ENCODE data around the gene USP12. TPM values are rescaled to one million over a fixed set of nuclear protein-coding genes. Genes with fewer than 3 reads are reported as not detected.
"Not testable (repeated sequence)": the region's sequence is repeated elsewhere in the genome, so short reads cannot be mapped to it uniquely, and the experiment has no call there.

Gene USP12
- total RNA-seq, 1 donor from 2014 or later, result 62.0 TPM

- DNase-seq (ENCODE audit: low spot score in 2 of 2) (no peak), FAIRE-seq (no peak)
Observed at GRCh38 chr13:27126859-27127258, 44.8 kb downstream of the USP12 start.

- DNase-seq (ENCODE audit: low spot score in 2 of 2) (no peak), FAIRE-seq (no peak)
Observed at GRCh38 chr13:27125357-27126282, 46.0 kb downstream of the USP12 start.

GRCh38 chr13:27124571-27124970 is 47.0 kb downstream of the USP12 start:
- DNase-seq (ENCODE audit: low spot score in 2 of 2) (no peak), FAIRE-seq (no peak)

- DNase-seq (ENCODE audit: low spot score in 2 of 2); FAIRE-seq: not testable (repeated sequence)
Observed at GRCh38 chr13:27123445-27123844, 48.2 kb downstream of the USP12 start.

- FAIRE-seq (no peak), DNase-seq (ENCODE audit: low spot score in 2 of 2) (no peak)
Observed at GRCh38 chr13:27122036-27122435, 49.6 kb downstream of the USP12 start.

GRCh38 chr13:27120811-27121210 is 50.8 kb downstream of the USP12 start:
- DNase-seq (ENCODE audit: low spot score in 2 of 2) (no peak), FAIRE-seq (no peak)

- FAIRE-seq (no peak), DNase-seq (ENCODE audit: low spot score in 2 of 2) (no peak)
Observed at GRCh38 chr13:27120011-27120410, 51.6 kb downstream of the USP12 start.

- FAIRE-seq, result no peak
- no peak for DNase-seq (ENCODE audit: low spot score in 2 of 2)
Observed at GRCh38 chr13:27118428-27119054, 53.1 kb downstream of the USP12 start.

GRCh38 chr13:27117952-27118351 is 53.7 kb downstream of the USP12 start:
- DNase-seq (ENCODE audit: low spot score in 2 of 2), result no peak
- FAIRE-seq, result no peak

- no peak for DNase-seq (ENCODE audit: low spot score in 2 of 2)
- FAIRE-seq, result no peak
Observed at GRCh38 chr13:27117158-27117557, 54.5 kb downstream of the USP12 start.

GRCh38 chr13:27113436-27113835 is 58.2 kb downstream of the USP12 start:
- no peak for FAIRE-seq
- DNase-seq (ENCODE audit: low spot score in 2 of 2), result no peak

- FAIRE-seq (no peak), DNase-seq (ENCODE audit: low spot score in 2 of 2) (no peak)
Observed at GRCh38 chr13:27112006-27112405, 59.6 kb downstream of the USP12 start.

- FAIRE-seq, result no peak
Observed at GRCh38 chr13:27110056-27110746, 61.4 kb downstream of the USP12 start.

GRCh38 chr13:27106144-27106543 is 65.5 kb downstream of the USP12 start:
- no peak for DNase-seq (ENCODE audit: low spot score in 2 of 2)
- no peak for FAIRE-seq

More at GRCh38 chr13:27110056-27110746, 61.4 kb downstream of the USP12 start:
- no peak for DNase-seq (ENCODE audit: low spot score in 2 of 2)

- no peak for DNase-seq (ENCODE audit: low spot score in 2 of 2)
- no peak for FAIRE-seq
Observed at GRCh38 chr13:27104606-27105005, 67.0 kb downstream of the USP12 start.

- no peak for DNase-seq (ENCODE audit: low spot score in 2 of 2)
- no peak for FAIRE-seq
Observed at GRCh38 chr13:27101847-27102246, 69.8 kb downstream of the USP12 start.

- FAIRE-seq, result no peak
- DNase-seq (ENCODE audit: low spot score in 2 of 2), result no peak
Observed at GRCh38 chr13:27101289-27101688, 70.3 kb downstream of the USP12 start.

- DNase-seq (ENCODE audit: low spot score in 2 of 2) (no peak), FAIRE-seq (no peak)
Observed at GRCh38 chr13:27097691-27098090, 73.9 kb downstream of the USP12 start.

GRCh38 chr13:27091451-27091850 is 80.2 kb downstream of the USP12 start:
- no peak for DNase-seq (ENCODE audit: low spot score in 2 of 2)

GRCh38 chr13:27088619-27089018 is 83.0 kb downstream of the USP12 start:
- DNase-seq (ENCODE audit: low spot score in 2 of 2) (no peak), FAIRE-seq (no peak)

More at GRCh38 chr13:27091451-27091850, 80.2 kb downstream of the USP12 start:
- FAIRE-seq, result no peak

Data from frontal cortex (tissue), 4 donors.